GM21786 (cell line): ENCODE data around the gene FGD3.
"Not testable (repeated sequence)": the region's sequence is repeated elsewhere in the genome, so short reads cannot be mapped to it uniquely, and the experiment has no call there.

Experiments used
- ATAC-seq: cut with Tn5 transposase; IDR thresholded peaks from one replicate; pipeline ENCODE4 v1.9.1; 2021; ENCODE audit not compliant: unreplicated experiment

FGD3 gene

GRCh38 chr9:93007529-93008058 is 60.3 kb downstream of the FGD3 start:
- ATAC-seq: no peak

- no peak for ATAC-seq
Measured at GRCh38 chr9:93008457-93008856, 61.1 kb downstream of the FGD3 start.

- ATAC-seq: no peak
Measured at GRCh38 chr9:93009337-93010015, 62.2 kb downstream of the FGD3 start.

- ATAC-seq: no peak
Measured at GRCh38 chr9:93010056-93010455, 62.7 kb downstream of the FGD3 start.

- ATAC-seq: no peak
Measured at GRCh38 chr9:93010704-93011103, 63.4 kb downstream of the FGD3 start.

- ATAC-seq: no peak
Measured at GRCh38 chr9:93011114-93011513, 63.8 kb downstream of the FGD3 start.

- no peak for ATAC-seq
Measured at GRCh38 chr9:93012963-93013855, 65.9 kb downstream of the FGD3 start.

- no peak for ATAC-seq
Measured at GRCh38 chr9:93013856-93014582, 66.7 kb downstream of the FGD3 start.

GRCh38 chr9:93015190-93015589 is 67.9 kb downstream of the FGD3 start:
- ATAC-seq: not testable (repeated sequence)

GRCh38 chr9:93017621-93018020 is 70.3 kb downstream of the FGD3 start:
- ATAC-seq: no peak

GRCh38 chr9:93020151-93020550 is 72.8 kb downstream of the FGD3 start:
- no peak for ATAC-seq

- ATAC-seq: no peak
Measured at GRCh38 chr9:93020771-93021670, 73.7 kb downstream of the FGD3 start.

GRCh38 chr9:93022066-93022465 is 74.7 kb downstream of the FGD3 start:
- ATAC-seq: no peak

- no peak for ATAC-seq
Measured at GRCh38 chr9:93022721-93023520, 75.6 kb downstream of the FGD3 start.

GRCh38 chr9:93023521-93023815 is 76.1 kb downstream of the FGD3 start:
- ATAC-seq: no peak

GRCh38 chr9:93024646-93024910 is 77.3 kb downstream of the FGD3 start:
- ATAC-seq: no peak

- ATAC-seq: no peak
Measured at GRCh38 chr9:93024986-93025630, 77.8 kb downstream of the FGD3 start.

GRCh38 chr9:93025736-93026135 is 78.4 kb downstream of the FGD3 start:
- no peak for ATAC-seq

- ATAC-seq: no peak
Measured at GRCh38 chr9:93026640-93027039, 79.3 kb downstream of the FGD3 start.

GRCh38 chr9:93027750-93028149 is 80.4 kb downstream of the FGD3 start:
- ATAC-seq: no peak
